Stomach (tissue), 9 donors: ENCODE results near the gene TARBP1. TPM values are rescaled to one million over a fixed set of nuclear protein-coding genes. Genes with fewer than 3 reads are reported as not detected.
"Not testable (repeated sequence)": the region's sequence is repeated elsewhere in the genome, so short reads cannot be mapped to it uniquely, and the experiment has no call there.

ENCODE experiments used
- DNase-seq, 2 donors: peaks; one replicate each; pipeline versions ENCODE4 v3.0.0 to v3.0.0-alpha.2; 2013 to 2019
- H3K27ac ChIP-seq, 5 donors: fragments of 200-600 bp in 4 of 5; sonication (generic) in 4 of 5; one replicate each; pipeline ENCODE4 v1.5.1; 2013 to 2019; ENCODE audit warnings: mild to moderate bottlenecking in 1 of 5, moderate library complexity in 1 of 5
- H3K27me3 ChIP-seq, 3 donors: fragments of 200-600 bp; sonication (generic); one replicate each; pipeline ENCODE4 v1.5.1; 2017 to 2019; ENCODE audit warnings: mixed run types in 1 of 3
- H3K36me3 ChIP-seq, 4 donors: fragments of 200-600 bp; sonication (generic); 1 replicate in 3 of 4; 2 replicates in 1 of 4; pipeline ENCODE4 v1.5.1; 2016 to 2019
- H3K4me1 ChIP-seq, 4 donors: fragments of 200-600 bp; sonication (generic); one replicate each; pipeline ENCODE4 v1.5.1; 2016 to 2019
- H3K4me3 ChIP-seq, 4 donors: fragments of 200-600 bp; sonication (generic) in 3 of 4; one replicate each; pipeline ENCODE4 v1.5.1; 2016 to 2019; ENCODE audit warnings: mild to moderate bottlenecking in 1 of 4
- H3K9me3 ChIP-seq, 4 donors: fragments of 200-600 bp; sonication (generic); one replicate each; pipeline ENCODE4 v1.5.1; 2016 to 2019
- EP300 ChIP-seq: sonication (generic); formaldehyde crosslinking; IDR thresholded peaks from one replicate; pipeline ENCODE4 v1.6.1; 2017; ENCODE audit warnings: antibody characterized with exemption
- POLR2A ChIP-seq, 4 donors: fragments of 450-650 bp; IDR thresholded peaks; one replicate each; pipeline ENCODE4 v1.6.1; 2016; ENCODE audit warnings: antibody characterized with exemption in 4 of 4, control low read depth in 2 of 4, mild to moderate bottlenecking in 1 of 4, moderate library complexity in 1 of 4
- POLR2AphosphoS5 ChIP-seq, 3 donors: sonication (generic); formaldehyde crosslinking; IDR thresholded peaks; one replicate each; pipeline ENCODE4 v1.6.1; 2016; ENCODE audit warnings: antibody characterized with exemption in 3 of 3
- WGBS, 5 donors: extraction: QIAGEN DNeasy Blood & Tissue Kit in 3 of 5; methylation state at CpG; one replicate each; pipeline versions ENCODE4 v1.1.5 to v1.1.7; 2013 to 2018; 5-methylcytosine and 5-hydroxymethylcytosine counted together
- intact Hi-C: fragments of 100-400 bp; cut with DNase I; formaldehyde crosslinking; loops from one replicate; pipeline ENCODE4 v1.15.1; 2023; ENCODE audit warnings: low total_unique reads
- polyA plus RNA-seq, 3 donors: library from polyadenylated mRNA; stranded (reverse); fragments of 200-250 nt; gene quantifications; one replicate each; pipeline ENCODE4 v1.2.3, GENCODE V29; 2013
- total RNA-seq, 5 donors: library from RNA; depleted of rRNA; stranded (reverse); fragments of >200 nt; gene quantifications; one replicate each; pipeline versions ENCODE4 v1.1.0 to v1.2.3, GENCODE V29; 2014 to 2016
- TF ChIP-seq, protein P1 (sequence below), 7 experiments: fragments of 450-650 bp in 4 of 7; fragments of 200-600 bp in 3 of 7; sonication (generic) in 3 of 7; IDR thresholded peaks; one replicate each; pipeline ENCODE4 v1.5.1; 2016 to 2019; ENCODE audit warnings: antibody characterized with exemption in 7 of 7, control low read depth in 2 of 7, mild to moderate bottlenecking in 1 of 7
- donor health status: healthy with polysubstance abuse.
- donor health status: Bipolar disorder and iron deficiency.
- donor health status: healthy.

Gene TARBP1
- total and polyA plus RNA-seq, 8 donors, result 5.7 to 63.2 (median 30.3) TPM

GRCh38 chr1:234356615-234357269 lies 122.2 kb downstream of the TARBP1 start:
- H3K4me1 ChIP-seq, H3K9me3 ChIP-seq, intact Hi-C loops, H3K27me3 ChIP-seq, H3K36me3 ChIP-seq: not testable (repeated sequence)
- DNase-seq, result peak; percentile 44 to 70
- Histone ChIP-seq H3K4me3 (peak overlapping the region; percentile 23 to 40 (median 38)), H3K27ac (peak overlapping the region in 3 of 5 donors; percentile 11 to 48 (median 21))
- 46 to 66% (median 48%) methylated on average over 24 to 35 of the region's 35 CpGs for whole genome bisulfite sequencing, 5 donors
- TF ChIP-seq POLR2A (IDR thresholded peaks at IDR 0.05), result peak in 1 of 4 donors; percentile 26
- peak in 1 of 3 donors; percentile 62 for TF ChIP-seq POLR2AphosphoS5 (IDR thresholded peaks at IDR 0.05)

DNA sequence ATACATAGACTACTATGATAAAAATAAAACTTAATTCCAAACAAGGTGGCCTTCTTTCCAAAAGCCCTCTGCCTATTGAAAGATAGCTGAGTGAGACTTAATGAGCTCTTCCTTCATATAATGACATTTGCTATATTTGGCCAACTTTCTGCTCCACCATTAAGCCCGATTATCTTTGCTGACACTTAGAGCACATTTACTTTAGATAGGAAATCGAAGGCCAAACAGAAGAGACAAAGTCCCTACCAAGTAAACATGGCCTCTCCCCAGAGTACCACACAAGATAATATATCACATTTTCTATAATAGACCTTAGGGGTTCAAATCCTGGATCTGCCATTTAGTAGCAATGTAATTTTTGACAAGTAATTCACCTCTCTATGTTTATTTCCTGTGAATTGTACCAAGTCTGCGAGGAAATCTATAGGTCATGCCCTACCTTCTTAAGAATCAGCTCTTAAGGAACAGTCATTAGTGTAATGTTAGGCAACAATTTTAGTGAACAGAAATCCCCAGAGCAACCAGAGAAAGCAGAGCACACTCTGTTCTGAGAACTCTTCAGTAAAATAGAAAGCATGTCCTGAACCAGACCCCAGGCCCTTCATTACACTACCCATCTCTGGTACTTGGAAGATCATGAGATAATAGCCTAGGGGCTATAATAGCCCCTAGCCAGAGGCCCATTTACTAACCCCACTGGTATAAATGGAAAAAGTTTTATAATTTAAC lies 123.0 kb downstream of the TARBP1 start:
- TF ChIP-seq EP300 (no peak), POLR2A (IDR thresholded peaks at IDR 0.05) (no peak), POLR2AphosphoS5 (IDR thresholded peaks at IDR 0.05) (no peak)
- TF ChIP-seq, protein P1, sequence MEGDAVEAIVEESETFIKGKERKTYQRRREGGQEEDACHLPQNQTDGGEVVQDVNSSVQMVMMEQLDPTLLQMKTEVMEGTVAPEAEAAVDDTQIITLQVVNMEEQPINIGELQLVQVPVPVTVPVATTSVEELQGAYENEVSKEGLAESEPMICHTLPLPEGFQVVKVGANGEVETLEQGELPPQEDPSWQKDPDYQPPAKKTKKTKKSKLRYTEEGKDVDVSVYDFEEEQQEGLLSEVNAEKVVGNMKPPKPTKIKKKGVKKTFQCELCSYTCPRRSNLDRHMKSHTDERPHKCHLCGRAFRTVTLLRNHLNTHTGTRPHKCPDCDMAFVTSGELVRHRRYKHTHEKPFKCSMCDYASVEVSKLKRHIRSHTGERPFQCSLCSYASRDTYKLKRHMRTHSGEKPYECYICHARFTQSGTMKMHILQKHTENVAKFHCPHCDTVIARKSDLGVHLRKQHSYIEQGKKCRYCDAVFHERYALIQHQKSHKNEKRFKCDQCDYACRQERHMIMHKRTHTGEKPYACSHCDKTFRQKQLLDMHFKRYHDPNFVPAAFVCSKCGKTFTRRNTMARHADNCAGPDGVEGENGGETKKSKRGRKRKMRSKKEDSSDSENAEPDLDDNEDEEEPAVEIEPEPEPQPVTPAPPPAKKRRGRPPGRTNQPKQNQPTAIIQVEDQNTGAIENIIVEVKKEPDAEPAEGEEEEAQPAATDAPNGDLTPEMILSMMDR (IDR thresholded peaks at IDR 0.05), result no peak
- peak overlapping the region in 1 of 4 donors; percentile 40 for H3K4me3 ChIP-seq
- 36 to 43% (median 38%) methylated on average over 3 of the region's 3 CpGs for WGBS, 5 donors
- H3K36me3 ChIP-seq, result no peaks in the 10 kb centered on the region
- no peaks in the 10 kb centered on the region for H3K4me1 ChIP-seq
- no peak overlapping the region for H3K27ac ChIP-seq
- no peak for DNase-seq
- peaks cover 0 to 5% (median 0%) of the 10 kb centered on the region in 3 donors for H3K27me3 ChIP-seq
- intact Hi-C loops, result no loop called here
- H3K9me3 ChIP-seq, result peaks cover 0 to 3% (median 0%) of the 10 kb centered on the region in 4 donors

DNA sequence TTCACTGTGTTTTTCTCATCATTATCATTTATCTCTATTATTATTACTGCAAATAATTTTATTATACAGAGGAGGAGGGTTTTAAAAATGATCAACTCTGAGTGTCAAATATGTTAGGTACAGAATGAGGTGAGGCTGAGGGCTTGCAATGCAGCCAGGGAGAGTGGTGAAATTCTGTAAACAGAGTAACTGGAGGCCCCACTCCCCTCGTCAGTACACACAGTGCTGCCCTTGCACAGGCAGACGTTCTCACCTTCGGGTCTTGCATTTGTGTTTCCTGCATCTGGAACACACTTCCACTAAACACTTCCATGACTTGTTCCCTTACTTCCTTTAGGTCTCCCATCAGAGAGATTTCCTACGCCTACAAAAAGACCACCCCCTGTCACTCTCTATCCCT lies 130.0 kb downstream of the TARBP1 start:
- DNase-seq, result no peak
- intact Hi-C loops, result no loop called here
- WGBS, 5 donors, result 32 to 59% (median 38%) methylated on average over 4 of the region's 4 CpGs
- Histone ChIP-seq H3K36me3 (no peaks in the 10 kb centered on the region), H3K9me3 (peaks cover 0 to 3% (median 0%) of the 10 kb centered on the region in 4 donors), H3K27ac (no peak overlapping the region), H3K27me3 (no peaks in the 10 kb centered on the region), H3K4me3 (no peak overlapping the region), H3K4me1 (no peaks in the 10 kb centered on the region)
- TF ChIP-seq, protein P1 (IDR thresholded peaks at IDR 0.05), result no peak
- TF ChIP-seq EP300, result no peak
- no peak for TF ChIP-seq POLR2AphosphoS5 (IDR thresholded peaks at IDR 0.05)
- TF ChIP-seq POLR2A (IDR thresholded peaks at IDR 0.05), result no peak

DNA sequence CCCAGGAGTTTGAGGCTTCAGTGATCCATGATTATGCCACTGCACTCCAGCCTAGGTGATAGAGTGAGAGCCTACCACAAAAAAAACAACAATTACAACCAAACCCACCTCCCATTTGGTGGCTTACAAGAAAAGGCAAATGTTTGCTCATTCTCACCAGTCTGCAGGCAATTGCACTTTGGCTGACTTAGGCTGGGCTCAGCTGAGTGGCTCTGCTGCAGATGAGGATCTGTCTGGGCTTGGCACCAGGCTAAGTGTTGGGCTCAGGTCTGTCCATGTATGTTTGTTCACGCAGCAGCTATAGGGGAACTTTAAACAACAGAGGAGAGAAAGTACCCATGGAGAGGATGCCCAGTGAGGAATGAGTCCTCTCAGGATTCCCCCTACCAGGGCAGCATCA lies 133.7 kb downstream of the TARBP1 start:
- H3K27ac ChIP-seq, result no peak overlapping the region
- no peaks in the 10 kb centered on the region for H3K27me3 ChIP-seq
- no peaks in the 10 kb centered on the region for H3K4me1 ChIP-seq
- no peak for DNase-seq
- H3K36me3 ChIP-seq, result no peaks in the 10 kb centered on the region
- H3K9me3 ChIP-seq, result peaks cover 0 to 3% (median 0%) of the 10 kb centered on the region in 4 donors
- 96 to 100% (median 100%) methylated on average over 1 of the region's 1 CpG for WGBS, 5 donors
- H3K4me3 ChIP-seq, result no peak overlapping the region
- intact Hi-C loops, result no loop called here
- TF ChIP-seq, protein P1 (IDR thresholded peaks at IDR 0.05), result no peak
- no peak for TF ChIP-seq EP300
- TF ChIP-seq POLR2AphosphoS5 (IDR thresholded peaks at IDR 0.05), result no peak
- no peak for TF ChIP-seq POLR2A (IDR thresholded peaks at IDR 0.05)
